CD4-positive, CD25-positive, alpha-beta regulatory T cell (primary cell): ENCODE results near the gene CCDC187. TPM values are rescaled to one million over a fixed set of nuclear protein-coding genes. Genes with fewer than 3 reads are reported as not detected.

Experiments
- ATAC-seq, 2 donors: fragments of 150-1000 bp; cut with Tn5 transposase; one replicate each; pipeline ENCODE4 v1.10.0; 2021; ENCODE audit warnings: low read depth in 2 of 2, moderate number of reproducible peaks in 2 of 2, moderate library complexity in 1 of 2
- DNase-seq, 3 donors: peaks; one replicate each; pipeline versions ENCODE4 v3.0.0 to v3.0.0-alpha.2; 2012 to 2022; ENCODE audit warnings: mixed read lengths in 1 of 3
- H3K27ac ChIP-seq: one replicate; pipeline ENCODE4 v1.7.0; 2013; ENCODE audit warnings: mild to moderate bottlenecking, low read length; ENCODE audit not compliant: insufficient read depth, poor library complexity, severe bottlenecking
- H3K27me3 ChIP-seq: one replicate; pipeline ENCODE4 v1.7.0; 2013; ENCODE audit warnings: low read length; ENCODE audit not compliant: control insufficient read depth, insufficient read depth
- H3K36me3 ChIP-seq: one replicate; pipeline ENCODE4 v1.7.0; 2013; ENCODE audit warnings: mild to moderate bottlenecking, low read length, moderate library complexity; ENCODE audit not compliant: control insufficient read depth, insufficient read depth
- H3K4me1 ChIP-seq: 2 replicates; pipeline ENCODE4 v1.7.0; 2013; ENCODE audit warnings: mild to moderate bottlenecking, low read length; ENCODE audit not compliant: insufficient read depth, control insufficient read depth, poor library complexity, severe bottlenecking
- H3K4me3 ChIP-seq: one replicate; pipeline ENCODE4 v1.7.0; 2013; ENCODE audit warnings: low read depth, mild to moderate bottlenecking, low read length, moderate library complexity
- H3K9me3 ChIP-seq, 2 experiments: 1 replicate in 1 of 2; 2 replicates in 1 of 2; pipeline ENCODE4 v1.7.0; 2013; ENCODE audit warnings: low read length in 2 of 2, mild to moderate bottlenecking in 1 of 2, moderate library complexity in 1 of 2; ENCODE audit not compliant: control insufficient read depth in 2 of 2
- H3K27ac Mint-ChIP-seq, 3 donors: one replicate each; pipeline ENCODE4 v1.8.0; 2020 to 2022; ENCODE audit warnings: mild to moderate bottlenecking in 3 of 3, mixed read lengths in 3 of 3, moderate library complexity in 2 of 3
- H3K27me3 Mint-ChIP-seq: one replicate; pipeline ENCODE4 v1.8.0; 2022; ENCODE audit warnings: mild to moderate bottlenecking, mixed read lengths
- H3K36me3 Mint-ChIP-seq: one replicate; pipeline ENCODE4 v1.8.0; 2020; ENCODE audit warnings: mixed read lengths
- H3K4me1 Mint-ChIP-seq, 4 donors: one replicate each; pipeline ENCODE4 v1.8.0; 2020 to 2022; ENCODE audit warnings: mixed read lengths in 4 of 4, mild to moderate bottlenecking in 1 of 4
- H3K4me3 Mint-ChIP-seq, 4 donors: one replicate each; pipeline ENCODE4 v1.8.0; 2020 to 2022; ENCODE audit warnings: mild to moderate bottlenecking in 4 of 4, mixed read lengths in 4 of 4, moderate library complexity in 3 of 4
- H3K9me3 Mint-ChIP-seq, 7 donors: one replicate each; pipeline ENCODE4 v1.8.0; 2020 to 2022; ENCODE audit warnings: mixed read lengths in 7 of 7, mild to moderate bottlenecking in 3 of 7, moderate library complexity in 2 of 7
- polyA plus RNA-seq, 4 donors: library from polyadenylated mRNA; unstranded; fragments of 300-500 nt; fragmentation: Illumina TruSeq; gene quantifications; one replicate each; pipeline ENCODE4 v1.2.3, GENCODE V29; 2021
- total RNA-seq: library from RNA; stranded (reverse); gene quantifications from one replicate; pipeline ENCODE4 v1.2.3, GENCODE V29; 2022

The CCDC187 gene
- total and polyA plus RNA-seq, 5 donors from 2014 or later = not detected

- Mint-ChIP-seq H3K4me3 (no peak overlapping the region), H3K36me3 (no peaks in the 10 kb centered on the region), H3K9me3 (peaks cover 0 to 2% (median 0%) of the 10 kb centered on the region in 7 donors), H3K4me1 (peaks cover 0 to 3% (median 2%) of the 10 kb centered on the region in 4 donors), H3K27ac (no peak overlapping the region), H3K27me3 (no peaks in the 10 kb centered on the region)
- Histone ChIP-seq H3K9me3 (peaks cover 2 to 8% of the 10 kb centered on the region in 2 experiments), H3K27ac (no peak overlapping the region), H3K36me3 (no peaks in the 10 kb centered on the region), H3K27me3 (peaks cover 2% of the 10 kb centered on the region), H3K4me1 (peaks cover 15% of the 10 kb centered on the region), H3K4me3 (no peak overlapping the region)
- DNase-seq = peak in 1 of 3 donors; percentile 44
- peak in 1 of 2 donors; percentile 45 for ATAC-seq
Observed at GRCh38 chr9:136311051-136312008, 7.4 kb upstream of the CCDC187 start.

GRCh38 chr9:136310273-136311030, 6.6 kb upstream of the CCDC187 start:
- no peak for ATAC-seq
- H3K4me1 ChIP-seq = peaks cover 15% of the 10 kb centered on the region
- H3K27me3 ChIP-seq = peaks cover 2% of the 10 kb centered on the region
- DNase-seq = no peak
- peaks cover 0 to 2% (median 0%) of the 10 kb centered on the region in 7 donors for H3K9me3 Mint-ChIP-seq
- no peak overlapping the region for H3K27ac Mint-ChIP-seq
- peaks cover 0 to 6% (median 4%) of the 10 kb centered on the region in 4 donors for H3K4me1 Mint-ChIP-seq
- H3K36me3 Mint-ChIP-seq = no peaks in the 10 kb centered on the region
- H3K36me3 ChIP-seq = no peaks in the 10 kb centered on the region
- H3K4me3 Mint-ChIP-seq = no peak overlapping the region
- peaks cover 2 to 8% of the 10 kb centered on the region in 2 experiments for H3K9me3 ChIP-seq
- no peak overlapping the region for H3K4me3 ChIP-seq
- no peaks in the 10 kb centered on the region for H3K27me3 Mint-ChIP-seq
- H3K27ac ChIP-seq = no peak overlapping the region

- H3K9me3 Mint-ChIP-seq = no peaks in the 10 kb centered on the region
- no peak overlapping the region for H3K27ac Mint-ChIP-seq
- H3K27me3 ChIP-seq = peaks cover 2% of the 10 kb centered on the region
- no peak overlapping the region for H3K4me3 ChIP-seq
- H3K4me1 ChIP-seq = peaks cover 15% of the 10 kb centered on the region
- no peaks in the 10 kb centered on the region for H3K36me3 ChIP-seq
- H3K27ac ChIP-seq = no peak overlapping the region
- DNase-seq (no peak), ATAC-seq (no peak)
- H3K36me3 Mint-ChIP-seq = no peaks in the 10 kb centered on the region
- no peak overlapping the region for H3K4me3 Mint-ChIP-seq
- no peaks in the 10 kb centered on the region for H3K27me3 Mint-ChIP-seq
- peaks cover 0 to 2% of the 10 kb centered on the region in 2 experiments for H3K9me3 ChIP-seq
- H3K4me1 Mint-ChIP-seq = peaks cover 0 to 6% (median 4%) of the 10 kb centered on the region in 4 donors
Observed at GRCh38 chr9:136309806-136310220, 5.9 kb upstream of the CCDC187 start.

- no peaks in the 10 kb centered on the region for H3K36me3 Mint-ChIP-seq
- H3K4me1 Mint-ChIP-seq = peaks cover 0 to 6% (median 4%) of the 10 kb centered on the region in 4 donors
- Histone ChIP-seq H3K27ac (no peak overlapping the region), H3K4me3 (no peak overlapping the region), H3K27me3 (peaks cover 2% of the 10 kb centered on the region), H3K4me1 (peaks cover 15% of the 10 kb centered on the region), H3K36me3 (no peaks in the 10 kb centered on the region), H3K9me3 (no peaks in the 10 kb centered on the region)
- no peaks in the 10 kb centered on the region for H3K27me3 Mint-ChIP-seq
- H3K27ac Mint-ChIP-seq = no peak overlapping the region
- DNase-seq = peak in 1 of 3 donors; percentile 14
- H3K4me3 Mint-ChIP-seq = no peak overlapping the region
- ATAC-seq = no peak
- no peaks in the 10 kb centered on the region for H3K9me3 Mint-ChIP-seq
Observed at GRCh38 chr9:136309101-136309801, 5.4 kb upstream of the CCDC187 start.

- no peak overlapping the region for H3K27ac ChIP-seq
- no peak overlapping the region for H3K4me3 ChIP-seq
- H3K9me3 ChIP-seq = no peaks in the 10 kb centered on the region
- H3K27ac Mint-ChIP-seq = no peak overlapping the region
- H3K4me1 Mint-ChIP-seq = peaks cover 0 to 6% (median 4%) of the 10 kb centered on the region in 4 donors
- no peaks in the 10 kb centered on the region for H3K27me3 Mint-ChIP-seq
- H3K36me3 Mint-ChIP-seq = no peaks in the 10 kb centered on the region
- DNase-seq (no peak), ATAC-seq (no peak)
- peaks cover 2% of the 10 kb centered on the region for H3K27me3 ChIP-seq
- no peaks in the 10 kb centered on the region for H3K36me3 ChIP-seq
- H3K9me3 Mint-ChIP-seq = no peaks in the 10 kb centered on the region
- H3K4me3 Mint-ChIP-seq = no peak overlapping the region
- H3K4me1 ChIP-seq = peaks cover 15% of the 10 kb centered on the region
Observed at GRCh38 chr9:136308702-136309053, 4.8 kb upstream of the CCDC187 start.

- Mint-ChIP-seq H3K27ac (no peak overlapping the region), H3K27me3 (no peaks in the 10 kb centered on the region), H3K4me3 (no peak overlapping the region), H3K4me1 (peaks cover 0 to 6% (median 4%) of the 10 kb centered on the region in 4 donors), H3K36me3 (no peaks in the 10 kb centered on the region), H3K9me3 (no peaks in the 10 kb centered on the region)
- H3K27ac ChIP-seq = no peak overlapping the region
- ATAC-seq (no peak), DNase-seq (no peak)
- H3K9me3 ChIP-seq = no peaks in the 10 kb centered on the region
- peaks cover 2% of the 10 kb centered on the region for H3K27me3 ChIP-seq
- no peaks in the 10 kb centered on the region for H3K36me3 ChIP-seq
- no peak overlapping the region for H3K4me3 ChIP-seq
- H3K4me1 ChIP-seq = peaks cover 15% of the 10 kb centered on the region
Observed at GRCh38 chr9:136308006-136308701, 4.3 kb upstream of the CCDC187 start.

GRCh38 chr9:136307215-136307750, 3.4 kb upstream of the CCDC187 start:
- Mint-ChIP-seq H3K36me3 (no peaks in the 10 kb centered on the region), H3K4me1 (peaks cover 0 to 6% (median 4%) of the 10 kb centered on the region in 4 donors), H3K27me3 (no peaks in the 10 kb centered on the region), H3K9me3 (no peaks in the 10 kb centered on the region), H3K4me3 (no peak overlapping the region), H3K27ac (no peak overlapping the region)
- Histone ChIP-seq H3K9me3 (no peaks in the 10 kb centered on the region), H3K4me3 (no peak overlapping the region), H3K27ac (no peak overlapping the region), H3K4me1 (peaks cover 15% of the 10 kb centered on the region), H3K27me3 (peaks cover 2% of the 10 kb centered on the region), H3K36me3 (no peaks in the 10 kb centered on the region)
- DNase-seq (peak in 1 of 3 donors; percentile 17), ATAC-seq (no peak)
